HG03575 (cell line): ENCODE results near the gene TMEM128.
A peak's percentile ranks its signal among the peaks of the same experiment; 100 is the strongest.
"Not testable (repeated sequence)": the region's sequence is repeated elsewhere in the genome, so short reads cannot be mapped to it uniquely, and the experiment has no call there.

Experiments used
- ATAC-seq: cut with Tn5 transposase; IDR thresholded peaks from one replicate; pipeline ENCODE4 v1.9.1; 2021; ENCODE audit not compliant: unreplicated experiment, insufficient number of reproducible peaks, low FRiP score; ENCODE audit errors: extremely low read depth

The TMEM128 gene

DNA sequence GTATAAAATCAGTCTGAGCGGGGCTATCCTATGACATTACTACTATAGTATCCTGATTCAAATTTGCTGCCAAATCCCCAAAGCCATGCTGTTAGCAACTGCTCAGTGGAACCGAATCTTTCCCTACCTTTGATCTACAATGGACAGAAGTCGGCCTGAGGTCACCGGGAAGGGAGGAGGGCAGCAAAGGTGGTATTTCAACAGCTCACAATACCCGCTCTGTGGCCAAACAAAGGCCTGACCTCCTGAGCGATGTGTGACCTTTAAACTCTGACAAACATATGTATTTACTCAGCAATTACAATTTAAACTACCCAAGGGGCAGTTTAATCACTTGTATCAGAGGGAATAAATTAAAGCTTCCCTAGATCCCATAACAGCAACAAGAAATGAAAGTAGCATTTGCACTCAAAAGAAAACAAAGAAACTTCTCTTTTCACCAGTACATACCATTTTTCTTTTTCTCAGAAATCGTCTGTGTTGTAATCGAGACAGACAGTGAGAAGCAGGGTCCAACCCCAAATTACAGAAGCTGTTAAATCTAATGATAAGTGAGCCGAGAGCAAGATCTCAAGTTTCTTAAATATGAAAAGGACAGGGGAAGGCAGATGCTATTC lies 11.6 kb upstream of the TMEM128 start:
- no peak for ATAC-seq

DNA sequence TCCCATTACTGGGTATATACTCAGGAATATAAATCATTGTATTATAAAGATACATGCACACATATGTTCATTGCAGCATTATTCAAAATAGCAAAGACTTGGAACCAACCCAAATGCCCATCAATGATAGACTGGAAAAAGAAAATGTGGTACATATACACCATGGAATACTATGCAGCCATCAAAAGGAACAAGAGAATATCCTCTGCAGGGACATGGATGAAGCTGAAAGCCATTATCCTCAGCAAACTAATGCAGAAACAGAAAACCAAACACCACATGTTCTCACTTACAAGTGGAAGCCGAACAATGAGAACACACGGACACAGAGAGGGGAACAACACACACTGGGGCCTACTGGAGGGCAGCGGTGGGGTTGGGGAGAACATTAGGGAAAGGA lies 9.7 kb upstream of the TMEM128 start:
- ATAC-seq: not testable (repeated sequence)

DNA sequence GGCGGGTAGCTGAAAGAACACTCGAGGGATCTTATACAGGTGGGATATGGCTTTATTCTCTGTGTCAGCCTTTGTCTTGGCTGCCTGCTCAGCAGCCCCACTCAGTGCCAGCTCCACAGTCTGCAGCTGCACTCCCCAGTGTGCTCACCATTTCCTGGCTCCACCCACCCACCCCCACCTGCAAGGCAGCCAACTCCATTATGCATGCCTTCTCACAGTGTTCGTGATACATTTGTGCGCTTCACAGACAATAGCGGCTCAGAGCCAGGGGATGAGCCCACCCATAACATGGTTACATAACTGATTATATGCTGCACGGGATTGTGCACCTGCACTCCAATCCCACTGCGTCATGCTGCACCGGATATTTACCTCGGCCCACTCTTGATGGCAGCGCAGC lies 8.8 kb upstream of the TMEM128 start:
- ATAC-seq: no peak

GRCh38 chr4:4254666-4255065 lies 6.6 kb upstream of the TMEM128 start:
- no peak for ATAC-seq

DNA sequence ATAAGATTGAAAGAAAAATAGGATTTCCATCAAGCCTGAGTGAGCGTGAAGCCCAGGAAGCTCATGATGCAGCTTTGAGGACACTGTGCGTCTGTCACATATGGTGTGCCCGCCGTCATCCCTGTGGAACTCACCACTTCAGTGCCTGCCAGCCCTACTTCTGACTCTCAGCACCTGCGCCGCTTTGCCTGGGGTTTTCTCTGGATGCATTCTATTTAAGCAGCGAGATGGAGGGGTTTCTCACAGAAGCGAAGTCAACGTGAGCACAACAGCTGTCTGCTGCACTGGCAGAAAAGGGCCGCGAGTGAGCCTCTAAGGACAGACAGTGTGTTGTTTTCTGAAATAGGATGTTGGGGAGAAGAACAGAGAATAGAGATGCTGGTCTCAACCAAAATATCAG lies 6.2 kb upstream of the TMEM128 start:
- no peak for ATAC-seq

DNA sequence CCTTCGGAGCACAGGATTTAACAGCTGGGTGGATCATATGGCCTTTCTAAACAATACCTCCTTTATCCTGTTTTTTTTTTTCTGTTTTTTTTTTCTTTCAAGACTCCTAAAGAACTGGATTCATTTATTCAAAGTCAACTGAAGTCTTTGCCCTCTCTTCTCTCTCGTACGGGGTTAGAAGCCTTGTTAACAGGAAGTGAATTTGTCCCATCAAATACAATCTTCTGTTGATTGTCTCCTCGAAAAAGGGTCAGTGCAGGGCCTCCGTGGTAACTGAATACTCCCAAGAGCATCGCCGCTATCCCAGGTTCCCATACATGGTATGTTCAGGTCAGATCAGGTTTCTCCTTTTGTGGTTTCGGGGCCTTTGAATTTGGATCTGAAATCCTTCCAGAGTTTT lies 1.8 kb upstream of the TMEM128 start:
- ATAC-seq: no peak

DNA sequence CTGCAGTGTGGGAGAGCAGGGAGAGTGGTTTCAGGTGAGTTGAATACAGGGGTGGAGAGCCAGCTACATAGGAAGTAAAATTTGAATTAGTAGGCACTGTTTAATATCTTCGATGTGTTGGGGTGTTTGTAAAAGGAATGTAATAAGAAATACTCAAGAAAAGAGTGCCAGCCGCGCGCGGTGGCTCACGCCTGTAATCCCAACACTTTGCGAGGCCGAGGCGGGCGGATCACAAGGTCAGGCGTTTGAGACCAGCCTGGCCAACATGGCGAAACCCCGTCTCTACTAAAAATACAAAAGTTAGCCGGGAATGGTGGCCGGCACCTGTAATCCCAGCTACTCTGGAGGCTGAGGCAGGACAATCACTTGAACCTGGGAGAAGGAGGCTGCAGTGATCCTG lies 1.3 kb upstream of the TMEM128 start:
- ATAC-seq: not testable (repeated sequence)

GRCh38 chr4:4248885-4249203 lies 821 bp upstream of the TMEM128 start:
- no peak for ATAC-seq

GRCh38 chr4:4247696-4248028 lies 361 bp downstream of the TMEM128 start:
- peak; percentile 11 for ATAC-seq

GRCh38 chr4:4245172-4245571 lies 2.9 kb downstream of the TMEM128 start:
- no peak for ATAC-seq

- not testable (repeated sequence) for ATAC-seq
Measured at GRCh38 chr4:4239551-4239950, 8.5 kb downstream of the TMEM128 start.

DNA sequence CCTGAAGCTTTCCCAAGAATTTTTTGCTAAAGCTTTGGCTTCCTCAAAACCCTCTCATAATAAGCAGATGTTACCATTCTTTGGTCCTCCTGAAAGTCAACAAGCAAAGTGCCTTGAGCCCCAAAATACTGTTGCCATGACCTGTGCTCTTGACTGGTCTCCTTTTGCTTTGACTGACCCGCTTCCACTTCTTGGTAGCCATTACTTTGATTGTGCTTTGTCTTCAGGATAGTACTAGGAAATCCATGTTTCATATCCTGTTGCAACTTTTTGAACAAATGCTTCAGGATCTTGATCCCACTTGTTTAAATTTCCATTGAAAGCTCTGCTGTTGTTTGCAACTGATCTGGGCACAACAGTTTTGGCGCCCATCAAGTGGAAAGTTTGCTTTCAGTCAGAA lies 14.4 kb downstream of the TMEM128 start:
- no peak for ATAC-seq

GRCh38 chr4:4228356-4228668 lies 19.7 kb downstream of the TMEM128 start:
- ATAC-seq: no peak

DNA sequence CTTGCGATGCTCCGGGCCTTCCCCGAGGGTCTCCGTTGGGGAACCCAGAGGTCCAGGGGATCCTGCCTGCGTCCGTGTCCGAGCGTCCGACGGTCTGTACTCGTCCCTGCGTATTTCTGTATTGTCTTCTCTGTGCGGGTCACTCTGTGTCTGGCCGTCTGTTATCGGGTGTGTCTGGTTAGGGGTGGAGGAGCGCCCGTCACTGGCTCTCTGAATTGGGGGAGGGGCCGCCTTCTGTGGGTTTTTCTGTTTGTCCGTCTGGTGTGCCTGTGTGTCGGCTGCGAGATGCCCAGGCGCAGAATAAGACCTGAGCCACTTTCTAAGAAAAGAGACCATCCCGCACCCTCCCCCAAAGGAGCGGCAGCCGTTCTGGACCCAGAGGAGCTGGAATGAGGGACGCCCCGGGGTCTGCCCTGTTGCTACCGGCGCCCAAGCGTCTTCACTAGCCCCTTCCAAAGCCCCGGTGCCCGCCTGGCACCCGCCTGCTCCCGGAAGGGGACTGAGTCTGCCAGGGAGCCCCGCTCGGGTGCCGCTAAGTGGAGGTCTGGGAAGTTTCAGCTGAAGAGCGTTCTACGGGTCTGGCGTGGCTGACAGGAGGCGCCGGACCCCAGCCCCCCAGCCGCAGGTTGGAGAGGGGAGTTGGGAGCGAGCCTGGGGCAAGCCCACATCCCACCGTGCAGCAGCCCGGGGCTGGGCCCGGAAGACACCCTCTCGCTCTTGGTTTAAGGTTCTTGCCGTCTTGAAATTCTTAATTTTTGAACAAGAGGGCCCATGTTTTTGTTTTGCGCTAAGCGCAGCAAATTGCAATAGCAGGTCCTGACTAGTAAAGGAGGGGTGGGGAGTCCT lies 20.3 kb downstream of the TMEM128 start:
- no peak for ATAC-seq

GRCh38 chr4:4226606-4227438 lies 21.2 kb downstream of the TMEM128 start, which contains the start of gene OTOP1:
Gene OTOP1 (minus strand): TSS chr4:4226929. CDS start chr4:4226864, 65 bp downstream.
- no peak for ATAC-seq

GRCh38 chr4:4225915-4226605 lies 22.0 kb downstream of the TMEM128 start:
- no peak for ATAC-seq

- ATAC-seq: no peak
Measured at GRCh38 chr4:4217113-4217512, 30.9 kb downstream of the TMEM128 start.

- no peak for ATAC-seq
Measured at GRCh38 chr4:4216648-4217047, 31.4 kb downstream of the TMEM128 start.

GRCh38 chr4:4213674-4214073 lies 34.3 kb downstream of the TMEM128 start:
- ATAC-seq: not testable (repeated sequence)

GRCh38 chr4:4206204-4206603 lies 41.8 kb downstream of the TMEM128 start:
- no peak for ATAC-seq
